CD4-positive, alpha-beta T cell (primary cell): ENCODE results near the gene NTN1. TPM values are rescaled to one million over a fixed set of nuclear protein-coding genes. Genes with fewer than 3 reads are reported as not detected.

Experiments used
- ATAC-seq: fragments of 200-7000 bp; cut with Tn5 transposase; one replicate; pipeline ENCODE4 v1.10.0; 2022; ENCODE audit warnings: mild to moderate bottlenecking; ENCODE audit not compliant: poor library complexity
- CTCF ChIA-PET: fragments of 350-600 bp; sonication (Branson Sonifier 250); formaldehyde crosslinking; loops from one replicate; lab custom pipeline; 2021; ENCODE audit warnings: antibody characterized with exemption, inconsistent platforms; lab: Charles Lee
- POLR2A ChIA-PET: fragments of 350-600 bp; sonication (Branson Sonifier 250); formaldehyde crosslinking; loops from one replicate; lab custom pipeline; 2021; ENCODE audit warnings: antibody characterized with exemption, inconsistent platforms; lab: Charles Lee
- DNase-seq, 14 experiments: peaks; one replicate each; pipeline ENCODE4 v3.0.0-alpha.2; 2013 to 2020; ENCODE audit warnings: mixed read lengths in 2 of 14
- H3K27ac ChIP-seq, 2 donors: one replicate each; pipeline versions ENCODE4 v1.5.1 to v1.7.0; 2013; ENCODE audit warnings: low read length in 2 of 2, low read depth in 1 of 2, mild to moderate bottlenecking in 1 of 2
- H3K27me3 ChIP-seq, 2 experiments: 1 replicate in 1 of 2; 2 replicates in 1 of 2; pipeline versions ENCODE4 v1.6.1 to v1.7.0; 2013; ENCODE audit warnings: low read length in 2 of 2, control low read depth in 1 of 2, mild to moderate bottlenecking in 1 of 2, moderate library complexity in 1 of 2; ENCODE audit not compliant: insufficient read depth in 2 of 2, control insufficient read depth in 1 of 2
- H3K36me3 ChIP-seq: one replicate; pipeline ENCODE4 v1.6.1; 2013; ENCODE audit warnings: low read length, control low read depth; ENCODE audit not compliant: insufficient read depth
- H3K4me1 ChIP-seq: one replicate; pipeline ENCODE4 v1.6.1; 2013; ENCODE audit warnings: low read length, control low read depth; ENCODE audit not compliant: insufficient read depth
- H3K4me3 ChIP-seq: one replicate; pipeline ENCODE4 v1.5.1; 2013; ENCODE audit warnings: mild to moderate bottlenecking, low read length, moderate library complexity
- H3K9me3 ChIP-seq, 2 experiments: 1 replicate in 1 of 2; 2 replicates in 1 of 2; pipeline versions ENCODE4 v1.6.1 to v1.7.0; 2013; ENCODE audit warnings: low read length in 2 of 2, mild to moderate bottlenecking in 2 of 2, control low read depth in 1 of 2, moderate library complexity in 1 of 2; ENCODE audit not compliant: control insufficient read depth in 1 of 2, insufficient read depth in 1 of 2
- H3K27ac Mint-ChIP-seq: one replicate; pipeline ENCODE4 v1.8.0; 2020; ENCODE audit warnings: mixed read lengths
- H3K27me3 Mint-ChIP-seq: one replicate; pipeline ENCODE4 v1.8.0; 2021; ENCODE audit warnings: mixed read lengths
- H3K36me3 Mint-ChIP-seq: one replicate; pipeline ENCODE4 v1.8.0; 2021; ENCODE audit warnings: low read depth, mixed read lengths
- H3K4me1 Mint-ChIP-seq: one replicate; pipeline ENCODE4 v1.8.0; 2021; ENCODE audit warnings: low read depth, mixed read lengths
- H3K4me3 Mint-ChIP-seq: one replicate; pipeline ENCODE4 v1.8.0; 2020; ENCODE audit warnings: mild to moderate bottlenecking, mixed read lengths
- H3K9me3 Mint-ChIP-seq: one replicate; pipeline ENCODE4 v1.8.0; 2020; ENCODE audit warnings: mixed read lengths
- intact Hi-C, 2 experiments: fragments of 100-400 bp; cut with DNase I in 1 of 2; cut with micrococcal nuclease in 1 of 2; formaldehyde crosslinking; loops; one replicate each; pipeline versions ENCODE4 v1.15.1 to v1.9.0; 2023 to 2025; cut with DNase I, micrococcal nuclease
- total RNA-seq, 174 experiments: library from RNA in 2 of 174; stranded (reverse) in 2 of 174; gene quantifications; one replicate each; pipeline ENCODE4 v1.2.3 and lab custom pipeline; 2021 to 2026
- TF ChIP-seq, protein P1 (sequence below): fragments of 200-600 bp; IDR thresholded peaks from one replicate; pipeline ENCODE4 v1.8.0; 2022; ENCODE audit warnings: antibody characterized with exemption, mild to moderate bottlenecking

The NTN1 gene
- total RNA-seq, 2 experiments from 2014 or later, result 0.08 to 0.14 TPM

DNA sequence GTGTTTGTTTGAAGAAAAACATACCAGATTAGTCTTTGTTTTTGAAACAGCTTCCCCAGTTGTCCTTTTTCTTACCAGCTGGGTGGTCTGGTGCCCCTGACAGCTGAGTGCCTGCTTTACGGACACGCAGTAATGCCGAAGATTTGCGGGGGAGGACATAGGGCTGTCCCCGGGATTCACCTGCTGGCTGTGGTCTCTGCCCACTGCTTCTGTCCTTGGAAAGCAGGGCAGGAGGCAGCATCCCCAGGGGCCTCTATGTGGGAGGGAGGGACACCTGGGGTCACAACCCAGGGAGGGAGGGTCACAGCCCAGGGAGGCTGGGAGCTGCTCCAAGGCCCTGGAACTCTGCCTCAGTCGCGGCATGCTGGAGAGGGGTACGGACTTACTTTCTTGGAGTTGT is 221.7 kb downstream of the NTN1 start:
- ATAC-seq, result no peak
- H3K36me3 ChIP-seq, result peaks cover 5% of the 10 kb centered on the region
- no peaks in the 10 kb centered on the region for H3K9me3 Mint-ChIP-seq
- no peaks in the 10 kb centered on the region for H3K27me3 Mint-ChIP-seq
- DNase-seq, result no peak
- peaks cover 15% of the 10 kb centered on the region for H3K4me1 Mint-ChIP-seq
- no peak overlapping the region for H3K4me3 ChIP-seq
- TF ChIP-seq, protein P1, sequence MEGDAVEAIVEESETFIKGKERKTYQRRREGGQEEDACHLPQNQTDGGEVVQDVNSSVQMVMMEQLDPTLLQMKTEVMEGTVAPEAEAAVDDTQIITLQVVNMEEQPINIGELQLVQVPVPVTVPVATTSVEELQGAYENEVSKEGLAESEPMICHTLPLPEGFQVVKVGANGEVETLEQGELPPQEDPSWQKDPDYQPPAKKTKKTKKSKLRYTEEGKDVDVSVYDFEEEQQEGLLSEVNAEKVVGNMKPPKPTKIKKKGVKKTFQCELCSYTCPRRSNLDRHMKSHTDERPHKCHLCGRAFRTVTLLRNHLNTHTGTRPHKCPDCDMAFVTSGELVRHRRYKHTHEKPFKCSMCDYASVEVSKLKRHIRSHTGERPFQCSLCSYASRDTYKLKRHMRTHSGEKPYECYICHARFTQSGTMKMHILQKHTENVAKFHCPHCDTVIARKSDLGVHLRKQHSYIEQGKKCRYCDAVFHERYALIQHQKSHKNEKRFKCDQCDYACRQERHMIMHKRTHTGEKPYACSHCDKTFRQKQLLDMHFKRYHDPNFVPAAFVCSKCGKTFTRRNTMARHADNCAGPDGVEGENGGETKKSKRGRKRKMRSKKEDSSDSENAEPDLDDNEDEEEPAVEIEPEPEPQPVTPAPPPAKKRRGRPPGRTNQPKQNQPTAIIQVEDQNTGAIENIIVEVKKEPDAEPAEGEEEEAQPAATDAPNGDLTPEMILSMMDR, result no peak
- H3K27ac Mint-ChIP-seq, result peak overlapping the region; percentile 27
- peaks cover 22% of the 10 kb centered on the region for H3K4me1 ChIP-seq
- no peak overlapping the region for H3K27ac ChIP-seq
- CTCF ChIA-PET, result no interaction called here
- no peaks in the 10 kb centered on the region for H3K9me3 ChIP-seq
- H3K27me3 ChIP-seq, result no peaks in the 10 kb centered on the region
- POLR2A ChIA-PET, result no interaction called here
- intact Hi-C loops, result no loop called here
- no peaks in the 10 kb centered on the region for H3K36me3 Mint-ChIP-seq
- no peak overlapping the region for H3K4me3 Mint-ChIP-seq

- Mint-ChIP-seq H3K27ac (no peak overlapping the region), H3K9me3 (no peaks in the 10 kb centered on the region), H3K36me3 (no peaks in the 10 kb centered on the region), H3K4me1 (peaks cover 7% of the 10 kb centered on the region), H3K27me3 (no peaks in the 10 kb centered on the region), H3K4me3 (no peak overlapping the region)
- intact Hi-C loops, result no loop called here
- Histone ChIP-seq H3K9me3 (no peaks in the 10 kb centered on the region), H3K4me3 (no peak overlapping the region), H3K36me3 (peaks cover 10% of the 10 kb centered on the region), H3K27ac (no peak overlapping the region), H3K4me1 (peaks cover 15% of the 10 kb centered on the region), H3K27me3 (no peaks in the 10 kb centered on the region)
- CTCF ChIA-PET, result no interaction called here
- no peak for ATAC-seq
- TF ChIP-seq, protein P1, result no peak
- no peak for DNase-seq
- POLR2A ChIA-PET, result no interaction called here
Measured at GRCh38 chr17:9244066-9245052, 223.0 kb downstream of the NTN1 start.

- no peaks in the 10 kb centered on the region for H3K27me3 Mint-ChIP-seq
- no peaks in the 10 kb centered on the region for H3K9me3 Mint-ChIP-seq
- H3K36me3 Mint-ChIP-seq, result no peaks in the 10 kb centered on the region
- H3K4me3 ChIP-seq, result no peak overlapping the region
- intact Hi-C loops, result no loop called here
- POLR2A ChIA-PET, result no interaction called here
- H3K27me3 ChIP-seq, result no peaks in the 10 kb centered on the region
- no peaks in the 10 kb centered on the region for H3K9me3 ChIP-seq
- H3K4me3 Mint-ChIP-seq, result no peak overlapping the region
- H3K4me1 Mint-ChIP-seq, result peaks cover 8% of the 10 kb centered on the region
- no peak overlapping the region for H3K27ac Mint-ChIP-seq
- H3K4me1 ChIP-seq, result peaks cover 4% of the 10 kb centered on the region
- TF ChIP-seq, protein P1, result no peak
- CTCF ChIA-PET, result no interaction called here
- no peak for DNase-seq
- no peak for ATAC-seq
- peaks cover 14% of the 10 kb centered on the region for H3K36me3 ChIP-seq
- no peak overlapping the region for H3K27ac ChIP-seq
Measured at GRCh38 chr17:9247401-9247938, 226.2 kb downstream of the NTN1 start.
